SK-MEL-5 (cell line): Measurements from ENCODE around the gene EXOC4. TPM values are rescaled to one million over a fixed set of nuclear protein-coding genes. Genes with fewer than 3 reads are reported as not detected.
A peak's percentile ranks its signal among the peaks of the same experiment; 100 is the strongest.
"Not testable (repeated sequence)": the region's sequence is repeated elsewhere in the genome, so short reads cannot be mapped to it uniquely, and the experiment has no call there.

Experiments used
- DNase-seq: peaks from one replicate; pipeline ENCODE4 v3.0.0-alpha.2; 2016; ENCODE audit warnings: low read depth, low spot score
- in situ Hi-C: cut with HindIII; loops from 2 replicates; pipeline ENCODE4 v1.10.0; 2016; ENCODE audit warnings: low sequenced_read_pairs, high pct_unique_total_duplicates, low pct_unique_long_range_greater_than_20kb
- total RNA-seq: library from RNA; depleted of rRNA; stranded (reverse); fragments of >200 nt; shearing (Covaris generic); gene quantifications from 2 replicates; pipeline ENCODE4 v1.2.3, GENCODE V29; 2014

Gene EXOC4
- total RNA-seq, 1 experiment from 2014 or later = 70.3 TPM

- in situ Hi-C loops = no loop called here
- DNase-seq = no peak
Measured at GRCh38 chr7:133268355-133268754, 15.5 kb downstream of the EXOC4 start.

- in situ Hi-C loops = no loop called here
- no peak for DNase-seq
Measured at GRCh38 chr7:133272336-133272735, 19.5 kb downstream of the EXOC4 start.

GRCh38 chr7:133273227-133273626 lies 20.3 kb downstream of the EXOC4 start:
- in situ Hi-C loops = no loop called here
- no peak for DNase-seq

- no peak for DNase-seq
- in situ Hi-C loops = no loop called here
Measured at GRCh38 chr7:133274265-133274664, 21.4 kb downstream of the EXOC4 start.

GRCh38 chr7:133275008-133275407 lies 22.1 kb downstream of the EXOC4 start:
- DNase-seq = peak; percentile 40

GRCh38 chr7:133275446-133276095 lies 22.7 kb downstream of the EXOC4 start:
- in situ Hi-C loops = no loop called here
- peak; percentile 3 for DNase-seq

More at GRCh38 chr7:133275008-133275407, 22.1 kb downstream of the EXOC4 start:
- in situ Hi-C loops = no loop called here

GRCh38 chr7:133278975-133279374 lies 26.1 kb downstream of the EXOC4 start:
- in situ Hi-C loops, DNase-seq: not testable (repeated sequence)

GRCh38 chr7:133282094-133282493 lies 29.2 kb downstream of the EXOC4 start:
- in situ Hi-C loops = no loop called here
- DNase-seq = no peak

- no peak for DNase-seq
- in situ Hi-C loops = no loop called here
Measured at GRCh38 chr7:133284092-133284491, 31.2 kb downstream of the EXOC4 start.

- in situ Hi-C loops = no loop called here
Measured at GRCh38 chr7:133288970-133289369, 36.1 kb downstream of the EXOC4 start.

GRCh38 chr7:133290041-133290440 lies 37.2 kb downstream of the EXOC4 start:
- in situ Hi-C loops = no loop called here
- no peak for DNase-seq

More at GRCh38 chr7:133288970-133289369, 36.1 kb downstream of the EXOC4 start:
- no peak for DNase-seq

GRCh38 chr7:133290676-133291333 lies 37.9 kb downstream of the EXOC4 start:
- no peak for DNase-seq
- in situ Hi-C loops = no loop called here

GRCh38 chr7:133292631-133293030 lies 39.8 kb downstream of the EXOC4 start:
- in situ Hi-C loops = no loop called here
- DNase-seq = no peak

- no peak for DNase-seq
- in situ Hi-C loops = no loop called here
Measured at GRCh38 chr7:133293384-133294160, 40.7 kb downstream of the EXOC4 start.

GRCh38 chr7:133294234-133294633 lies 41.4 kb downstream of the EXOC4 start:
- no peak for DNase-seq
- in situ Hi-C loops = no loop called here

GRCh38 chr7:133295484-133295883 lies 42.6 kb downstream of the EXOC4 start:
- no peak for DNase-seq
- in situ Hi-C loops = no loop called here

GRCh38 chr7:133297093-133297492 lies 44.2 kb downstream of the EXOC4 start:
- no peak for DNase-seq
- in situ Hi-C loops = no loop called here

- in situ Hi-C loops = no loop called here
- no peak for DNase-seq
Measured at GRCh38 chr7:133298080-133298479, 45.2 kb downstream of the EXOC4 start.
